BE2C (cell line): ENCODE measurements around the gene FAM180A.
"Not testable (repeated sequence)": the region's sequence is repeated elsewhere in the genome, so short reads cannot be mapped to it uniquely, and the experiment has no call there.

Experiments used
- DNase-seq: peaks from one replicate; pipeline ENCODE4 v3.0.0-alpha.2; 2020
- H3K27me3 ChIP-seq: fragments of 250-450 bp; sonication (Bioruptor Pico); 2 replicates; pipeline ENCODE4 v1.5.1; 2020; ENCODE audit warnings: mild to moderate bottlenecking
- H3K36me3 ChIP-seq: fragments of 250-450 bp; sonication (Bioruptor Pico); 2 replicates; pipeline ENCODE4 v1.5.1; 2020; ENCODE audit warnings: mild to moderate bottlenecking
- H3K4me1 ChIP-seq: fragments of 250-450 bp; sonication (Bioruptor Pico); 2 replicates; pipeline ENCODE4 v1.5.1; 2020
- H3K4me3 ChIP-seq: 2 replicates; pipeline ENCODE4 v1.5.1; 2011; ENCODE audit warnings: low read depth, low read length
- H3K9me3 ChIP-seq: fragments of 250-450 bp; sonication (Bioruptor Pico); 2 replicates; pipeline ENCODE4 v1.5.1; 2020
- TF ChIP-seq, protein P1 (sequence below): IDR thresholded peaks from 2 replicates; pipeline ENCODE4 v1.5.1; 2012; ENCODE audit warnings: mild to moderate bottlenecking, low read depth, low read length

The FAM180A gene

DNA sequence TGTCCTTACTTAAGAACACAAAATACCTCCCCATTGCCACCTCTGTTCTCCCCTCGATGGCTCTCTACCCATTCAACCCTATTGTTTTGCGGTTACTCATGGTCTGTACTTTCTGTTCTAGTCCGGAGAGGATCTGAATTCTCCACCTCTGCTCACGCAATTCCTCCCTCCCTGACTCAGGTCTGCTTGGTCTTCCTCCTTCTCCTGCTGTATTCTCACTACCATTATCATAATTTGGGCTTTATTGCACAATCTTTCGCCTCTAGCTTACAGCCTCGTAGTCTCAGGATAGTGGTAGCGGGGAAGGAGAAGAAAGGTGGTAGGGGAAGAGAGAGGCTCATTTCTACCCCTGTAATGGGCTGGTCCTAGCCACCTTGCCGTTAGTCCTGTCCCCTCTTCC is 35.4 kb upstream of the FAM180A start:
- no peak for DNase-seq
- TF ChIP-seq, protein P1, sequence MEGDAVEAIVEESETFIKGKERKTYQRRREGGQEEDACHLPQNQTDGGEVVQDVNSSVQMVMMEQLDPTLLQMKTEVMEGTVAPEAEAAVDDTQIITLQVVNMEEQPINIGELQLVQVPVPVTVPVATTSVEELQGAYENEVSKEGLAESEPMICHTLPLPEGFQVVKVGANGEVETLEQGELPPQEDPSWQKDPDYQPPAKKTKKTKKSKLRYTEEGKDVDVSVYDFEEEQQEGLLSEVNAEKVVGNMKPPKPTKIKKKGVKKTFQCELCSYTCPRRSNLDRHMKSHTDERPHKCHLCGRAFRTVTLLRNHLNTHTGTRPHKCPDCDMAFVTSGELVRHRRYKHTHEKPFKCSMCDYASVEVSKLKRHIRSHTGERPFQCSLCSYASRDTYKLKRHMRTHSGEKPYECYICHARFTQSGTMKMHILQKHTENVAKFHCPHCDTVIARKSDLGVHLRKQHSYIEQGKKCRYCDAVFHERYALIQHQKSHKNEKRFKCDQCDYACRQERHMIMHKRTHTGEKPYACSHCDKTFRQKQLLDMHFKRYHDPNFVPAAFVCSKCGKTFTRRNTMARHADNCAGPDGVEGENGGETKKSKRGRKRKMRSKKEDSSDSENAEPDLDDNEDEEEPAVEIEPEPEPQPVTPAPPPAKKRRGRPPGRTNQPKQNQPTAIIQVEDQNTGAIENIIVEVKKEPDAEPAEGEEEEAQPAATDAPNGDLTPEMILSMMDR, result no peak
- H3K36me3 ChIP-seq, result no peaks in the 10 kb centered on the region
- no peaks in the 10 kb centered on the region for H3K9me3 ChIP-seq
- no peaks in the 10 kb centered on the region for H3K4me1 ChIP-seq
- H3K4me3 ChIP-seq, result no peak overlapping the region
- no peaks in the 10 kb centered on the region for H3K27me3 ChIP-seq

DNA sequence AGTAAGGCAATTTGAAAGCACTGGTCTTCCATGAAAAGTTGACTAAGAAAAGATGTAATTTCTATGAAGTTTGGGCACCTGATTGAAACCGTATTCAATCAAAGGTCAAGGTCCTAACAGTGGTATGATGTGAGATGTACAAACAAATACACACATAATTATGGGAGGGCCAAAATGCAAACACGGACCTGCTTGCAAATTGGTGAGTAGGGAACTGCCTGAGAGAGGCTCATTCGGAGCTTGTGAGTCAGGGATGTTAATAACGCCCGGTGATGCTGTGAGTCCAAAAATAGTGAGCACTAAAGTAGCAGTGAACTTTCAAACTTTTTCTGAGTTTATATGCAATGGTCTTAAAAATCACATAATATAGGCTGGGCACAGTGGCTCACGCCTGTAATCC is 34.2 kb upstream of the FAM180A start:
- Histone ChIP-seq H3K36me3 (no peaks in the 10 kb centered on the region), H3K4me3 (no peak overlapping the region), H3K27me3 (no peaks in the 10 kb centered on the region), H3K9me3 (no peaks in the 10 kb centered on the region), H3K4me1 (no peaks in the 10 kb centered on the region)
- DNase-seq, result no peak
- TF ChIP-seq, protein P1, result no peak

DNA sequence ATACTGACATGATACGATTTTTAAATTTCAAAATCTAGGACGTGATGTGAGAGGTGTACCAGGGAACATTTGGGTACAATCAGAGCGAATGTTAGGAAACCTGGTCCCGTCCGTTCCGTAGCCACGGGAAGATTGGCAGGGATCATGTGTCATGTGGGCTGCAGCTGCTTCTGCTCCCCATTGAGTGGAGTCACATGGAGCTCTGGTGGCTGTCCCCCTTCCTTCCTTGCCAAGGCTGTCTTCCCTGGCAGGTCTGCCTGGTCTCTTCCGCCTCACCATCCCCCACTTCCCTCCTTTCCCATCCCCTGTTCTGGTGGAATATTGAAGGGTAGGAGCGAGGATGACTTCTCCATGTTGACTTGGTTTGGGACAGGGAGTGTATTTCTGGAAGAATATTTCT is 33.8 kb upstream of the FAM180A start:
- Histone ChIP-seq H3K27me3 (no peaks in the 10 kb centered on the region), H3K9me3 (no peaks in the 10 kb centered on the region), H3K4me1 (no peaks in the 10 kb centered on the region), H3K36me3 (no peaks in the 10 kb centered on the region), H3K4me3 (no peak overlapping the region)
- TF ChIP-seq, protein P1, result no peak
- DNase-seq, result no peak

DNA sequence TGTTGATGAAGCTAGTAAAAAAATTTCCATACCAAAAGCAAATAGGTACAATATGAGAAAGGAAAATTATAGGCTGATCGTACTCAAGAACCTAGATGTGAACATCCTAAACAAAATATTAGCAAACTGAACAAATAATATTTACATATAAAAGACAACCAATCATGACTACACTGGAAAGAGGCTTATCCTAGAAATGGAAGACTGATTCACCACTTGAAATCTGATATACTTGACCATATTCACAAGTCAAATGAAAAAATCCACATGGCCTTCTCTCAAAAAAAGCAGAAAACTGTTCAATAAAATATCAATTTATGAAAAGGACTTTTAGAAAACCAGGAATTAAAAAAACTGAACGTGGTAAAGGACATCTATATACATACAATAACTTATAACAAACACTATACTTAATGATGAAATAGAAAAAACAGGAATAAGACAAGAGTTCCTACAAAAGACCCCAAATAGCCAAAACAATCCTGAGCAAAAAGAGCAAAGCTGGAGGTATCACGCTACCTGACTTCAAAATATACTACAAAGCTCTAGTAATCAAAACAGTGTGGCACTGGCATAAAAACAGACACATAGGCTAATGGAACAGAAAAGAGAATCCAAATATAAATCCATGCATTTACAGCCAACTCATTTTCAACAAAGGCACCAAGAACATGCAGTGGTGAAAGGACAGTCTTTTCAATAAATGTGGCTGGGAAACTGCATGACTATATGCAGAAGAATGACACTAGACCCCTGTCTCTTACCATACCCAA is 29.2 kb upstream of the FAM180A start:
- Histone ChIP-seq H3K9me3 (no peaks in the 10 kb centered on the region), H3K36me3 (no peaks in the 10 kb centered on the region), H3K27me3 (no peaks in the 10 kb centered on the region), H3K4me1 (no peaks in the 10 kb centered on the region; the same call in 1 of the 2 replicates), H3K4me3 (no peak overlapping the region)
- TF ChIP-seq, protein P1, result no peak
- DNase-seq, result no peak

DNA sequence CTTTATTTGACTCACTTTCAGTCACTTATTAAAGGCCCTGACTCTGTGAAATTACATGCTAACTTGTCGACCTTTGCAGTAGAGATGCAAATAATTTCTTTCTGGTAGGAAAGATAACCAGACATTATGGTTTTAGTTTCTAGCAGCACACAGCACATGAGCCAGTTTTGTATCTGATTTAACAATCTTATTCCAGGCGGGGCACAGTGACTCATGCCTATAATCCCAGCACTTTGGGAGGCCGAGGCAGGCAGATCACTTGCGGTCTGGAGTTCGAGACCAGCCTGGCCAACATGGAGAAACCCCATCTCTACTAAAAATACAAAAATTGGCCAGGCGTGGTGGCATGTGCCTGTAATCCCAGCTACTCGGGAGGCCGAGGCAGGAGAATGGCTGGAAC is 27.3 kb upstream of the FAM180A start:
- not testable (repeated sequence) for H3K27me3 ChIP-seq, H3K36me3 ChIP-seq, DNase-seq, H3K4me3 ChIP-seq, H3K4me1 ChIP-seq, H3K9me3 ChIP-seq

DNA sequence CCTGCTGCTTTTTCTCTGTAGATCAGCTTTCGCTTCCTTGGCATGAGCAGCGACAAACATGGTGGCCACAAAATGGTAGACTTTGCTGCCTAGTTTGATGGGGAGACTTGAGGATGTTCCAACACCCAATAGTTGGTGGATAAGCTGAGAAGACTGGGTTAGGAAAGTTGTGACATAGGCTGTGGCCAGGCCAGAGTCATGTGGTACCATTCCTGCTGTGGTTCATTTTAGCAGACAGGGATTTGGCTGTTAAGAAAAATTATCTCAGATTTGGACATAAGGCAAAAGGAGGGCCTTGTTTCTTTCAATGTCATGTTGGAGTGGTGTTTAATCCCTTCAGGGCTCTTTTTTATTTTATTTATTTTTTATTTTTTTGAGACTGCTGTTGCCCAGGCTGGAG is 26.6 kb upstream of the FAM180A start:
- Histone ChIP-seq H3K27me3 (no peaks in the 10 kb centered on the region), H3K4me1 (peaks cover 8% of the 10 kb centered on the region), H3K4me3 (no peak overlapping the region), H3K9me3 (no peaks in the 10 kb centered on the region), H3K36me3 (no peaks in the 10 kb centered on the region)
- TF ChIP-seq, protein P1, result no peak
- no peak for DNase-seq
